Suppressor macrophage treated with lipopolysaccharide for 1 hour (primary cell): ENCODE results near the gene TLE3.
"Not testable (repeated sequence)": the region's sequence is repeated elsewhere in the genome, so short reads cannot be mapped to it uniquely, and the experiment has no call there.

Experiments
- DNase-seq, 3 donors: peaks; one replicate each; pipeline ENCODE4 v3.0.0-alpha.2; 2020 to 2022

Gene TLE3

DNA sequence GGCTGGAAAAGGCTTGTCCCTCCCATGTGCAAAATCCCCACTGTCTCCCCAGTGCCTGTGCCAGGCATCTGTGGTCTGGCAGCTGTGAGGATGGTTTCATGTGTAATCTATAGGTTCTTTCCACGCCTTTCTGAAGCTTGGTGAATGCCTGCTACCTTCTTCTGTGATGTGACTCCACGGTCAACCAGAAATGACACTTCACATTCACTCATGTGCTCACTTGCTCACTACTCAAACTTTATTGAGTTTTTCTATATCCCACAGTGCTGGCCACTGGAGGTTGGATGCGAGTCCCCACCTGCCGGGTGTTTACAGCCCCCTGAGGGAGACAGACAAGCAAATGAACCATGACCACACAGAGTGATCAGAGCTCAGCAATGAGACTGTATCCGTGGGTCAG is 27.9 kb upstream of the TLE3 start:
- no peak for DNase-seq

DNA sequence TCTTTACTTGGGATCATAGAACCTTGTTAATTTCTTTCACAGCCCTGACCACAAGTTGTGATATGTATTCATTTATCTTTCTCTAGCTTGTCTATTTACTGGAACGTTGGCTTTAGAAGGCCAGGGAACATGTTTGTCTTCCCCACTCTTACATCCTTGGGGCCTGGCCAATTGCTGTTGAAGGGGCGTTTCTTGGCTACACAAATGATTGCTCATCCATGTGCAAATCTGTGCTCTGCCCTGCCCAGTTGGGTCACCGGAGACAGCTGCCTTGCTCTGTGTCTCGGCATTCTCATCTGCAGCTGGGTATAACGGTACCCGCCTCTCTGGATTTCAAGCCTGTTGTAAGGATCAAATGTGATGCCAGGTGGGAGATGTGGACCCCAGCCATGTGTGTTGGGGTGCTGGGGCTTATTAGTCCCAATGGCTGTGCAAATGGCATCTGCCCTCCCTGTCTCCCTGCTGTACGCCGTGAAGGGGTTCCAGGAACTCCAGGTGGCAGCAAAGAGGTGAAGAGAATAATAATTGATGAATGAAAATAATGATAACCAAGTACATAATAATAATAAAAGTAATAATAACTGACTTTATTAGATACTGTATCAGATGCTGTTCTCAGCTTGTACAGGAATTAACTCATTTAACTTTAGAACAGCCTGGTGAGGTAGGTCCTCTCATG is 24.0 kb upstream of the TLE3 start:
- no peak for DNase-seq

DNA sequence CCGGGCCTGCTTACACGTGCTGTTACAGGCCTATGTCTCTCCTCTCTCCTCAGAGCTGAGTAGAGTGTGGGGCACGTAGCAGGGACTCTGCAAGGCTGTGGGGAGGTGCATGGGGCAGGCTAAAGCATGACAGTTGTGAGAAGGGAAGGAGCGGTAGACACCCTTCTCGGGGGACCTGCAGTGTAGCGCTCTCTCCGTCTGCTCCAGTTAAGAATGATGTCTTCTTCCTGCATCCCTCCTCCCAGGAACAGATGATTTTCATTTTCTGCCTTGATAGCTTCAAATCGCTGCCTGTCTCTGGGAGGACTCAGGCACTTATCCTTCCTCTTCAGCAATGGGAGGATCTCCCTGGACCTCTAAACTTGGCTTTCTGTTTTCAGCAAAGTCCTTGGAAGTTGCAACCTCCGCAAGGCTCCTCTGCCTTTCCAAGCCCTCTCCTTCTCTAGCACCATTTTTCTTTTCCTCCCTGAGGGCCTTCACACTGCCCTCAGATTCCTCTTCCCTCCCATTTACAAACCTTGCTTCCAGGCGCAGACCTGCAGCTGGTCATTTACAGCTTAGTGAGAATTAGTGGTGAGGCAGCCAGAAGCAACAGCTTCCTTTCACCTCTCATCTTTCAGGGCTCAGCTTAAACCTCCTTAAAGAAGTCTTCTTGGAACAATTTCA is 23.4 kb upstream of the TLE3 start:
- no peak for DNase-seq

DNA sequence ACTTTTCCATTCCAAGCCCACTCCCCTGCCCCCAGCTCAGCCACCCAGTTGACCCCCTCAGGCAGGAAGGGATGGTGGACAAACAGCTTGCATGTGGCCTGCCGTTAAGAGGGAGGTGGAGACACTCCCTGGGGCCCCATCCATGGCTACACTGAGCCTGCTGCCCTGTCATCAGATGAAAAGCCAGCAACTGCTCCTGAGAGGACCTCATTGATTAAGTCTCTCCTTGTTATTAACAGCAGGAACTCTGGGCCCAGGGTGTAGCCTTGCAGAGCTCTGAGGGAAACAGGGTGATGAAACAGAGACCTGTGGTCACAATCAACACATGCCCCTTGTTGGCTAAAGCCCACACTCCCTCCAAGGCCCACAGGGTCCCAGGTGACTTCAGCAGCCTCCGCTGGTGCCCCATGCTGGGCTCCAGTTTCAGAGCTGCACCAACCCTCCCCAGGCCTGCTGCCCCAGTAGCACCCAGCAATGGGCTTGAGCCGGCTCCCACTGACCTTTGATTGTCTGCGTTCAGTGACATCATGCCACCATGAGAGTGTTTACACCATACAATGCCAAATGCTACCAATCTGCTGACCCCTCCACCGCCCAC is 22.3 kb upstream of the TLE3 start:
- no peak for DNase-seq

DNA sequence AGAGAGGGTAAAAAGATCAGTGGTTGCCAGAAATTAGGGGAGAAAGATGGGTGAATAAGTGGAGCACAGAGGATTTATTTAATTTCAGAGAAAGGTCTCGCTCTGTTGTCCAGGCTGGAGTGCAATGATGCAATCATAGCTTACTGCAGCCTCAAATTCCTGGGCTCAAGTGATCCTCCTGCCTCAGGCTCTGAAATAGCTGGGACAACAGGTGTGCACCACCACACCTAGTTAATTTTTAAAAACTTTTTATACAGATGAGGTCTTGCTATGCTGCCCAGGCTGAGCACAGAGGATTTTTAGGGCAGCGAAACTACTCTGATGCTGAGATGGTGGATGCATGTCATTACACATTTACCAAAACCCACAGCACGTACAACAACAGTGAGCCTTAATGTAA is 20.9 kb upstream of the TLE3 start:
- no peak for DNase-seq

DNA sequence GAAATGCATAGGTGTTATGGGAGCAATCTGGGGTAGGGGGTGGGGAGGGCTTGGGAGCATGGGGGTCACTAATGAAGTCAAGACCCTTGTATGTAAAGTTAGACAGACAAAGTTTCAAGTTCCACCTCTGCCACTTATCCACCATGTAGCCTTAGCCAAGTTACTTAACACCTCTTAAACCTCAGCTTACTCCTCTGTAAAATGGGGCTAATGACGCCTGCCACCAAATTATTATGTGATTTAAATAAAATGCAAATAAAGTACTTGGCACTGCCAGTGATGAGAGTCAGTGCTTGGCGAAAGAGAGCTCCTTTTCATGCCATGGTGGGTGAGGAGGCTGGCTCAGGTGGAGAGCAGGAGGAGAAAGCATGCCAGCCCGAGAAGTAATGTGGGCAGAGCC is 18.6 kb upstream of the TLE3 start:
- no peak for DNase-seq

DNA sequence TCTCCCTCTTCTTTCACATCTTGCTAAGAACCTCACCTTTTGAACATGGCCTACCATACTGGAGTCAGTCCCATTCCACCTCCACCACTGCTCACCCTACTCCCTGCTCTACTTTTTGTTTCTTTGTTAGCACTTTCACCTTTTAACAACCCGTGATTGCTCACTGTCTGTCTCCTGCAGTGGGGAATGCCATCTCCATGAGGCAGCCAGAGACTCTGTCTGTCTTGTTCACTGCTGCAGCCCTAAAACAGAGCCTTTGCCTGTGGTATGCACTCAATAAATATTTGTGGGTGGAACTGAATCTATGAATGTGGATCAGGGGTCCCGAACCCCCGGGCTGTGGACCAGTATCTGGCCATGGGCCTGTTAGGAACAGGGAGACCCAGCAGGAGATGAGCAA is 16.5 kb upstream of the TLE3 start:
- no peak for DNase-seq

DNA sequence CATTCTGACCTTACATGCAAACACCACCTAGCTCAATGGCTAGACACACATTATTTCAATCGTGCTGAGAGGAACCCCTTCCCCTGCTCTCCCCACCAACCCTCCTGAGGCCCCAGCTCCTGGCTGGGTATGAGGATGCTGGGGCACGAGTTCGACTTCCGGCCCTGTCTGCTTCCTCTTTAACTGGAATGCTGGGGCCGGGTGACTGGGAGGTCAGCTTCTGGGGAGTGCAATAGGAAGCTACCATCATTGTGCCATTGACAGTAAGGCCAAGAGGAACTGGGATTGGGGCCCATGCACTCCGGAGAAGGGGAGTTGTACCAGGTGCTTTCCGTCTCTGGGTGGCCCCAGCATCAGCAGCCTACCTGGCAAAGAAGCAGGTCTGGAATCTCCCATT is 15.6 kb upstream of the TLE3 start:
- DNase-seq = peak; percentile 84 to 86 (median 86)

DNA sequence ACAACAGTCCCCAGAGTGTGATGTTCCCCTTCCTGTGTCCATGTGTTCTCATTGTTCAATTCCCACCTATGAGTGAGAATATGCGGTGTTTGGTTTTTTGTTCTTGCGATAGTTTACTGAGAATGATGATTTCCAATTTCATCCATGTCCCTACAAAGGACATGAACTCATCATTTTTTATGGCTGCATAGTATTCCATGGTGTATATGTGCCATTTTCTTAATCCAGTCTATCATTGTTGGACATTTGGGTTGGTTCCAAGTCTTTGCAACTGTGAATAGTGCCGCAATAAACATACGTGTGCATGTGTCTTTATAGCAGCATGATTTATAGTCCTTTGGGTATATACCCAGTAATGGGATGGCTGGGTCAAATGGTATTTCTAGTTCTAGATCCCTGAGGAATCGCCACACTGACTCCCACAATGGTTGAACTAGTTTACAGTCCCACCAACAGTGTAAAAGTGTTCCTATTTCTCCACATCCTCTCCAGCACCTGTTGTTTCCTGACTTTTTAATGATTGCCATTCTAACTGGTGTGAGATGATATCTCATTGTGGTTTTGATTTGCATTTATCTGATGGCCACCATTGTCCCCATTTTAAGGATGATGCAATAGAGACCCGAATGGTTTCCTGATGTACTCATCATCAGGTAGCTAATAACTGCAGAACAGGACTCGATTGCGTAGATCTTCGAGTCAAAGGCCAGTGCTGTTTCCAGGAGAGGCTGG is 15.0 kb upstream of the TLE3 start:
- DNase-seq = not testable (repeated sequence)

DNA sequence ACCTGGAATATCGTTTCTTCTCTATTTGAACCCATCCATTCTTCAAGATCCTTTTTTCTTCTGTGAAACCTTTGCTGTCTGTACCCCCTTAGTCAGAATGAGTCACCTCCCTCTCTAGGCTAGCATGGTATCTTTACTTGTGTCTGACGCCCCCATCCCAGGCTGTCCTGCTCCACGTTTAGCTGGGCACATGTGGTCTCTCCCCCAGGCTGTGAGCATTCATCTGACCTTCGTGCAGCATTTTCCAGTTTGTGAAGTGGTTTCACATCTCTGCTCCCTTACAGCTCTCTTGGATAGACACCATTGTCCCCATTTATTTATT is 14.3 kb upstream of the TLE3 start:
- peak in 1 of 3 donors; percentile 36 for DNase-seq

DNA sequence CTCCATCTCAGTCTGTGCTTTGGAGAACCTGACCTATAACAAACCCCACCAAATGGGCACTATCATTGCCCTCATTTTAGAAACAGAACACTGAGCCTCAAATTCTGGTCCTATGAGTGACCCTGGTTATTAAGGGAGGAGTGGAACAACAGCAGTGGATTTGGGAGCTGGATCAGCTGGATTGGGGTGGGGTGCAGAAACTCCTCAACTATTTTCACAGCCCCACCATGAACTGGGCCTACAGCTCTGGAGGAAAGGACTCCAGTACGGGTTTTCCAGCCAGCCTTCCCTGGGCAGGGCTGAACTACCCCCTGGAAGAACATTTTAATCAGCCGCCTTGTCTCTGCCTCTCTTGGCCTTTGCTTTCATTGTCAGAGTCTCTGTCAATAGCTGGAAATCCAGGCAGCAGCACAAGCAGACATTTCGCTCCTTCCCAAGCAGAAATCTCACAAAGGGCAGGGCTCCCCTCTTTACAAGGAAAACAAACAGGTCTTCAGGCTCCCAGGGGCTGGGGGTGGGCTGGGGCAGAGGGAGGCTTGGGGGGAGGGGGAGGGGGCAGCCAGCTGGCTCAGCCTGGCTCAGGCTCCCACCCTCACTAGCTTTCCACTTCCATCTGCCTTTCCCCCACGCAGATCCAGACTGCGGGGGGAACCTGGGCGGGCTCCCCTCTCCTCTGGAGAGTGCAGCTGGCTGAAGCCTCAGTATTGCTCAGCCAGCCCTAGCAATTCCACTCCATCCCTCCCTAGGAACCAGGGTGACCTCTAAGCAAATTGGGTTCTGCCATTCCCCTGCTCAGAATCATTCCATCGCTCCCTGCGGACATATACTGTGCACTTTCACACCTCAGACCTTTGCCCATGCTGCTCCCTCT is 13.7 kb upstream of the TLE3 start:
- DNase-seq = peak in 2 of 3 donors; percentile 39 to 54

DNA sequence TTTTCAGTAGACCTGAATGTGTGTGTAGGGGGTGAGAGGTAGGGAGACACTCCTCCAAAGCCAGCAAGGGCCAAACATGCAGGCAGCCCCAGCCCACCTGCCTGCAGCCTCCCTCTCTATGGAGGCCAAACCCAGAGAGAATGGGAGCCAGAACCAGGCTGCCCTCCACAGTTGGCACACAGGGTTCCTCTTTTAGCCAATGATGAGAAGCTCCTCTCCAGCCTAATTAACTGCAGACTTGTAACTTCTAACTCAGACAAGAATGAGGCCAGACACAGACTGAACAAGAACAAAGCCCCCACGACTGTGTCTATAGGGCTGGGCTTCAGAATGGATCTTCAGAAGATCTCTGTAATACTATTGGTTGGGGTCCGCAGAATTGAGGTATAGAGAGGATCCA is 12.3 kb upstream of the TLE3 start:
- no peak for DNase-seq

DNA sequence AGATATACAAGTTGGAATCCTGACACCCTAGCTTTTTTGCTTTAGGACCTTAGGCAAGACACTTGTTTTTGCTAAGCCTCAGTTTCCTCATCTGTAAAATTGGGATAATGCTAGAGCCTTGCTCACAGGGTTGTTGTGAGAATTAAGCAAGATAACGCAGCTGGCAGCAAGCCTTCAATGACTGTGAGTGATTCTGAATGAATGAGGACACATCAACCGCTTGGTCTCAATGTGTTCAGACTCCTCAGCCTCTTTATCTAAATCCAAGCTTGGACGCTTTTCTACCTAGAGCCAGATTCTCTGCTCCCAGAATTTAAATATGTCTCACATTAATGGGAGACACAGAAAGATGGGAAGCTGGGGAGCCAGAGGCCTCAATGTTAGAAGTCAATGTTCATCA is 11.8 kb upstream of the TLE3 start:
- DNase-seq = no peak

DNA sequence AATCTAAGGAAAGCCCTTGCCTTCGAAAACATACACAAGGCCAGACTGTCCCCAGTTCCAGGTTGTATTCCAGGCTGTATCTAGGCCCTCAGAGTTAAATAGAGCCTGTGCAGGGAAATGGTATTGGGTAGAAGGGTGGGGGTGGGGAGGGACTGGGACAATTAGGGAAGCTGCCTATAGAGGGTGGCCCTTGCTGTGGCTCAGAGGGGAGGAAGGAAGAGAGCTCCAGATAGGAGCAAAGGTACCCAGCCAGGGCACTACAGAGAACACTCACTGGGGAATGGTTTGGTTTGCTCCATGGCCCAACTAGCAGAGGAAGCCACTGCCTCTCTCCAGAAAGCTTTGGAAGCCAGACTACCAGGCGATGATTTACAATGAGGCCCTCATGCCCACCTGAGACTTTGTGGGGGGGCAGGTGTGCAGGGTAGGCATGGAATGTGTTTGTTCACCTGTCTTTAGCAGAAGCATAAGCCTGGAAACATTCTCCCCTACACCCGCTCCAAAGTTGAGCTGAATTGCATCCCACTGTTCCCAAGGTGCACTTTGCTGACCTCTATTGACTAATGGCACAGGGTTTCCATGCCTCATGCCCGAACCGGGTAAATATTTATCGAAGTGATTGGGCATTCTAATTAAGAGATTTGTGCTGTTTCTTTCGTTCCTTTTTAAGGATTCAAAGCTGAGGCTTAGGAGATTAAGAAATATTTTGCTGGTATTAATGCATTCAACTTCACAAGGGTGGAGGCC is 6.3 kb upstream of the TLE3 start:
- DNase-seq = peak in 1 of 3 donors; percentile 55

DNA sequence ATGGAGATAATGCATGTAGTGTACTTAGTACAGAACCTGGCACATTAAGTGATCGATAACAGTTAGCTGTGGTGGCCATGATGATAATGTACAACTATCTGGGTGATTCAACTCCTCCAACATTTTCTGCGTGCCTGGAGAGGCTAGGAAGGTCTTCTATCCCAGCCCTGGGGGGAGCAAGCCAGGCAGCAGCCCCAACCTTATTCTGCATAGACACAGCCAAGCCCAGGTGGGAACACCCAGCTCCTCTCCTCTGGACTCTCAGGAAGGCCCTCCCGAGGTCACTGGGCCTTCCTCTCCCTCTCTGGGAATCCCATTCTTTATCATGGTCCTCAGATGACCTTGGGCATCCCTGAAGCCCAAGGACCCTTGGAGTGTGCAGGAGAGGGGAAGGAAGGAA is 5.1 kb upstream of the TLE3 start:
- no peak for DNase-seq

DNA sequence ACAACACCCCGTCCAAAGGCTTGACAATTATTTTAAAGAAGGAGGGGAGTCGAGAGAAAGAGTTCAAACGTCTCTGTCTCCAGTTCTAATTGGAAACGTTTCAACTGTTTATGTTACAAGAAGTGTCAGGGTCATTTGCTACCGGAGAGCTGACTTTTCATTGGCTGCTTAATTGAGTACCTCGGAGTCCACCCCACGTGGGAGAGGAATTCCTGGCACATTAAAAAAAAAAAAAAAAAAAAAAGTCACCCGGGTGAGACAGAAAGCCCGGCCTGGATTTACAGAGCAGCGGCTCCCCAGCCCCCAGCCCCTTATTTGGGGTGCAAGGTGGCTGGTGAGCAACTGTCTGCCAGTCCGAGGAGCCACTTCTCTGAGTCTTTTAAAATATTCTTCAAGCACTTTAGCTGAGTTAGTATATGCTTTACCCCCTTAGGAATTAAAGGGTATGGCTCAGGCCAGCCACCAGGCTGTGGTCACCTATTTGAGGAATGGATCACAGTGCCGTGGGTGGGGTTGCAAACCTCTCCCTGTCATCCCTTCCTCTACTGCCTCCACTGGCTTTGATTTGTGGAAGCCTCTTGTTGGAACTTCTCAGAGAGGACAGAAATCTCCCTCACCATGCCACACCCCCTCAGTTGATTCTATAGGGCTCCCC is 3.9 kb upstream of the TLE3 start:
- DNase-seq = peak; percentile 72 to 80 (median 78)

DNA sequence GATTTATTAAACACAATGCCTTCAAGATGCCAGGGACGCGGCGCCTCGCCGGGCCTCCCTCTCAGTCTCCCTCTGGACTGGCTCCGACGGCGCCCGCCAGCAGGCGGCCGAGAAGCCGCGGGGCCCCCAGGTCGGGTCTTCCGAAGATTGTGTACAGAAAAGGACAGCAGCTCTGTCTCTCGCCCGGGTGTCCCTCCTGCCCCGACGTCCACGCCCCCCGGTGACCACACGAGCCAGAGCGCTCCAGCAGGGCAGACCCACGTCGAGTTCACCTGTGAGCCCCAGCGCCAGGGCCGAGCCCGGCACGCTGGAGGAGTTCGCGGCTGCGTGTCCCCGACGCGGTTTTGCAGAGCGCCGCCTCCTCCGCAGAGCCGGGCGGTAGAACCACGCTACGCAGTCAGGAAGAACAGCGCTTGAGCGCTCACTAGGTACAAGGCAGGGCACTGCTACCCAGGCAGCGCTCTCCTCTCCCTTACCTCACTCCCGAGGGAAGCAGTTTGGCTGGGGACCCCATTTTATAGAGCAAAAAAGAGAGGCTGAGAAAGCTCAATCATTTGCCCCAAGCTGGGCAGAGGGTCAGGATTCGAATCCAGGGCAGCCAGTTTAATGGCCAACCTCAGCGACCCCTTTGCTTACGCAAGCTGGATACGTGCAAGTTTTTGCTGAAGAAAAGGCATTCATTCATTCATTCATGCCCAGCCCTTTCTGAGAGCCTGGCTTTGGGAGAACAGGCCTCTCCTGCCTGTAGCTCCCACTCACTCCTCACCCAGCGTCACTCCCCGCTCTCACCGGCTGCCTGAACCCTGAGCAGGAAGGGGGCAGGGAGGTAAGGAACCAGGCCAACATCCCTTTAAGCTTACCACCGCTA is 3.0 kb upstream of the TLE3 start:
- DNase-seq = peak; percentile 30 to 58 (median 33)

DNA sequence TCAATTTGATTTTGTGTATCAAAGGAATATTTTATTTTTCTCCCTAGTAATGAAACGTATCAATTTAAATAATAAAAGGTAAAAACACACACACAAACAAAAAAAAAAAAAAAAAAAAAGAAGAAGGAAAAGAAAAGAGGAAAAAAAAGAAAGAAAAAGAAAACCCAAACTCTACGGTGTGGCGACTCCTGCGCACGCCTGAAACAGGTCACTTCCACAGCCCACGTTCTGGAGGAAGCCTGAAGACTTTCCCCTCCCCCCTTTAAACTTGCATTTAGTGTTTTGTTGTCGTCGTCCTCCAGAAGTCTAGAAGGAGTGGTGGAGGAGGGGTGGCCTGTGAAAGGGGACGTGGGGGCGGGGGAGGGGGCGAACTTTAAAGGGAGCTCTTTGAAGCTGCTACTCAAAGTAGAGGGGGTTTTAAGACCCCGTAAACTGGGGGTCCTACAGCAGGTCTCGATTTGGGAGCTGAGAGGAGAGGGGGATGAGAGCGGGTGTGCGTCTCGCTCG is 2.3 kb upstream of the TLE3 start:
- peak in 1 of 3 donors; percentile 26 for DNase-seq

DNA sequence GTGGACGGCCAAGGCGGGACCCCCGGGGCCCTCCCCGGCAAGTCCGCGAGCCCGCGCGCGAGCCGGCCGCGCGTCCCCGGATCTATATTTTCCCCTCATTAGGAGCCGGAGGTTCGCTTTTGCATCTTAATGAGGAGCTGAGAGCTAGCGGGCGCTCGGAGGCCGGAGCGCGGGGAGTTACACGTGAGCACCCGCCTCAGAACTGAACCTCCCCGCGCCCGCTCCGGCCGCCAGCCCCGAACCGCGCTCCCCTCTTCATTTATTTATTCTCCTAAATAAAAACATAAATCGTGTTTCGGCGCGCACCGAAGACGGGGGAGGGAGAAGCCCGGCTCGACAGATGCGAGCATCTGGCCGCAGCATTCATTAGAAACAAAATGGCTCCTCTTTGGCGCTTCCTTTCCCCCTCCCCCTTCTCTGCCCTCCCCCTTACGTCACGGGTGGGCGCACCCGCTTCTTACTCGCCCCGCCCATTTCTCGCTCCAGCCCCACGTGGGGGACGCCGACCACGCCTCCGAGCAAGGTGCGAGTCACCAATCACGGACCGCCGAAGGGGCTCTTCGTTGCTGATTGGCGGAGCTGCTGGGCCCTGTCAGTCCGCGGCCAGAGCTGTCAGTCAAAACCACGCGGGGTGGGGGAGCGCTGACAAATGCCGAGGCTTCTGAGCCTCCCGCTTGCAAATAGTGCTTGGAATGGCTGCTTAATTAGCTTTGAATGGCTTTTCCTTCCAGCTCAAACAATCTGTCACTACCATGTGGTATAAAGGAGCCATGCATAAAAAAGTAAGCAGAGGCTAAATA is 1.6 kb upstream of the TLE3 start:
- peak; percentile 100 for DNase-seq
